ENCODE data around the gene ACTN3.
"Not testable (repeated sequence)": the region's sequence is repeated elsewhere in the genome, so short reads cannot be mapped to it uniquely, and the experiment has no call there.

Gene ACTN3

DNA sequence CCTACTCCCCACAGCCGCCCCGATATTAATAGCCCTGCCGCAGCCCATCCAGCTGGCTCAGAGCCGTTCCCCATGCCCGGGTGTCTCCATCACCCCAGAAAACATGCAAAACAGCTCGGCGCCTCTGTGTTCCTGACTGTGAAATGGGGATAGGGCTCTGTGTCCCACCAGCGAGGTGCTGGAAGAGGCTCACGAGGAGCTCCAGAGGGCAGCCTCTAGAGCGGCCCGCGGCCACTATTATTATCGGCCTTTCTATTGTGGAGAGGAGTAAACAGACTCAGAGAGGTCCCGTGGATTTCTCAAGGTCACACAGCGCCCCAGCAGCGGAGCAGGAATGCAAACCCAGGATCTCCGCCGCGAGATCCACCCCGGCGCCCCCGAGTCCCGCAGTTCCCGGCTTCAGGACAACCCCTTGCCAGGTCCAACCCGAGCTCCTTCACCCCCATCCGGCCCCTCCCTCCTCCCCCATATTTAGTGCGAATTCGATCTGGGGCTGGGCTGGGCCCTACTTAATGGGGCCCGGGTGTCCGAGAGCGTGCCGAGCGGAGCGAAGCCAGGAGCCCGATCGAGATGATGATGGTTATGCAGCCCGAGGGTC, at the start of gene ACTN3:
Gene ACTN3, plus strand, starts transcription at position 536 of the 598 bp plus-strand sequence. Its CDS starts 35 bp downstream, at position 571.
- DNase-seq: peak; percentile 20

GRCh38 chr11:66497206-66497605, 49.5 kb upstream of the ACTN3 start:
- no peak for DNase-seq

- no peak for DNase-seq
These were observed 48.2 kb upstream of the ACTN3 start for GRCh38 chr11:66498506-66498905.

DNA sequence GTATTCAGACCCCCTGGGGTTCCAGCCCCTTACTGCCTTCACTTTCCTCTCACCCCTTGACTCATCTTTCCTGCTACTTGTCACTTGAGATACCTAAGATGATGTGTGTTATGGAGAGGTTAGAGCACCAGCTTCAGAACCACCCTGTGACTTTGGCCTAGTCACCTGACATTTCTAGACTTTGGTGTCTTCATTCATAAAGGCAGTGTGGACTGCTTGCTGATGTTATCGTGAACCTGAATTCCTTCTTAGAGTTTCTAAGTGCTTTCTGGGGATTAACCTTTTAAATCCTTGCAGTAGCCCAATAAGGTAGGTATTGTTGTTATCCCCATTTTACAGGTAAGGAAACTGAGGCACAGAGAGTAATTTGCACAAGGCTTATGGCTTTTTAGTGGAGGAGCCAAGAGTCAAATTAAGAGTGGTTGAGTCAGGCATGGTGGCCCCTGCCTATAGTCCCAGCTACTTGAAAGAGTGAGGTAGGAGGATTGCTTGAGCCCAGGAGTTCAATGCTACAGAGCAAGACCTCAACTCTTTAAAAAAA, 41.4 kb upstream of the ACTN3 start:
- DNase-seq: no peak

GRCh38 chr11:66509131-66509561, 37.6 kb upstream of the ACTN3 start:
- no peak for DNase-seq

DNA sequence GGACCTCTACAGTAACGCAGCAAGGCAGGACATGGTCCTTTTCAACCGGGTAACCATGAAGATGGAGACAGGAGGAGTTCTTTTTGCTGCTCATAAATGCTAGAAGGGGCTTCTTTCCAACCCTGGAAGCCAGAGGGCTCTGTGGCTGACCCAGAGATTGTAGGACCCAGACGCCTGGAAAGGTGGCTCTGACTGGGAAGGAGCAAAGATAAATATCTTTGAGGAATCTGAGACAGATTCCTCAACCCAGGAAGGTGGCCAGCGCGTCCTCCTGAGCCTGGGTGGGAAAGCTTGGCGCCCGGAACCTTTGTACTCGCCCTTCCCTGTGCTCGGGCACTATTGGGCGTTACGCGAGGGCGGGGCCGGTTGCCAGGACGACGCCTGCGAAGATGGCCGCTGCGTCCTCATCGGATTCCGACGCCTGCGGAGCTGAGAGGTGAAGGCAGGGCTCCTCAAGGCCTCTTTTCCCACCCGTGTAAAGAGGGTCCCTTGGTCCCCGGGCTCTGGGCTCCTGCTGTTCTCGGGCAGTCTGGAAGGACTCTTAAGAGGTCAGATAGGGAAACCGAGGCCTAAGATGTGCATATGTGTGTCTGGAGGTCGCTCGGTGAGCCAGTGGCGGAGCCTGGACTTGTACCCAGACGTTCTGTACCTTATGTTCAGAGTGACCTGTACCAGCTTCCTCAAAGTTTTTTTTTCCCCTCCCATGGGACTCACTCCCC, 36.3 kb upstream of the ACTN3 start, which contains the start of gene BBS1:
Gene BBS1, plus strand, starts transcription at position 365 of the 719 bp plus-strand sequence. Its CDS starts 25 bp downstream, at position 390.
- peak; percentile 81 for DNase-seq

GRCh38 chr11:66510990-66511339, 35.7 kb upstream of the ACTN3 start:
- DNase-seq: no peak

GRCh38 chr11:66523611-66524010, 23.1 kb upstream of the ACTN3 start:
- no peak for DNase-seq

DNA sequence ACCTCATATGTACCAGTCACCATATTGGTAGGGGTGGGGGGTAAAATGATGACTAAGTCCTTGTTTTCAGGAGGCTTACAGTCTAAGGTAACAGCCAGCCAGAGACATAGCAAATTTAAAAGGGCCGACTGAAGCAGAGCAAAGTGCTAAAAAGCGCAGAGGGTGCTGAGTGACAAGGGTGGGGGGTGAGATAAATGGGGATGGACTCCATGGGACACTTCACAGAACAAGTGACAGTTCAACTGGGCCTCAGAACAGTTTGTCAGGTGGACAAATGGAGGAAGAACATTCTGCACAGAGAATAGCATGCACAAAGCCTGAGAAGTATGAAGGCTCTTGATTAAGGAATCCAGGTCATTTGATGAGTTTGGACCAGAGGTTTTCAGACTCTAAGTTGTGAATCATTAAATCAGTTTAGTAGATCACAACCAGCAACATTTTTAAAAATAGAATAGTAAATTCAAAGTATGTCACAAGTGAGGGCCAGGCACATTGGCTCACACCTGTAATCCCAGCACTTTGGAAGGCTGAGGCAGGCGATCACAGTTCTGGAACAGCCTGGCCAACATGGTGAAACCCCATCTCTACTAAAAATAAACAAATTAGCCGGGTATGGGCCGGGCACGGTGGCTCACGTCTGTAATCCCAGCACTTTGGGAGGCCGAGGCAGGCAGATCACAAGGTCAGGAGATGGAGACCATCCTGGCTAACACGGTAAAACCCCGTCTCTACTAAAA, 22.2 kb upstream of the ACTN3 start:
- DNase-seq: no peak

DNA sequence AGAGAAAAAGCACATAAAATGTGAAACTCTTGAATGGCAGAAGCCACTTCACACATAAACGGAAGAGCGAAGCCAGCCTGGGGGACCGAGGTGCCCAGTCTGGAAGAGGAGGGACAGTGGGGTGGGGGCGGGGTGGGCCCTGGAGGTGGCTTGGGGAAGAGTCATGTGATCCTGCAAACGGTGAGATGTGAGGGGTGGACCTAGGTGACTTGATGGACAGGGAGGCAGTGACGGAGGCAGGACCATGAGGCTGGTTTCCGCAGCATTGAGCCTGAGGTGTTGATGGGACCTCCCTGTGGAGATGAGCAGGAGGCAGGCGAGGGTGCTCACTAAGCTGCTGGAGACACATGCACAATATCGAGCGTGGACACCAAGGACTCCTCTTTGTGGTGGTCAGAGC, 17.6 kb upstream of the ACTN3 start:
- no peak for DNase-seq

DNA sequence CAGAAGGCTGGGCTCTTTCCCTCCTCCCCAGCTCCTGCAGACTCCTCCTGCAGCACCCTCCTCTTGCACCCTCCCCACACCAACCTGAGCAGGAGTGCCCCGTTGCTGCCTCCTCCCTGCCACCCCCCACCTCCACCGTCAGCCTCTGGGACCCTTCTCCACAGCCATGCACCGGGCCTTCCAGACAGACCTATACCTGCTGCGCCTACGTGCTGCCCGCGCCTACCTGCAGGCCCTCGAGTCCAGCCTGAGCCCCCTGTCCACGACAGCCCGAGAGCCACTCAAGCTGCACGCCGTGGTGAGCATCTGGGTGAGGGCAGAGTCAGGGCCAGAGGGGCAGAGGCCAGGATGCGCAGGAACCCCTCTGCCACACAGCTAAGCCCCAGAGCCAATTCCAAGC, 17.0 kb upstream of the ACTN3 start:
- DNase-seq: no peak

DNA sequence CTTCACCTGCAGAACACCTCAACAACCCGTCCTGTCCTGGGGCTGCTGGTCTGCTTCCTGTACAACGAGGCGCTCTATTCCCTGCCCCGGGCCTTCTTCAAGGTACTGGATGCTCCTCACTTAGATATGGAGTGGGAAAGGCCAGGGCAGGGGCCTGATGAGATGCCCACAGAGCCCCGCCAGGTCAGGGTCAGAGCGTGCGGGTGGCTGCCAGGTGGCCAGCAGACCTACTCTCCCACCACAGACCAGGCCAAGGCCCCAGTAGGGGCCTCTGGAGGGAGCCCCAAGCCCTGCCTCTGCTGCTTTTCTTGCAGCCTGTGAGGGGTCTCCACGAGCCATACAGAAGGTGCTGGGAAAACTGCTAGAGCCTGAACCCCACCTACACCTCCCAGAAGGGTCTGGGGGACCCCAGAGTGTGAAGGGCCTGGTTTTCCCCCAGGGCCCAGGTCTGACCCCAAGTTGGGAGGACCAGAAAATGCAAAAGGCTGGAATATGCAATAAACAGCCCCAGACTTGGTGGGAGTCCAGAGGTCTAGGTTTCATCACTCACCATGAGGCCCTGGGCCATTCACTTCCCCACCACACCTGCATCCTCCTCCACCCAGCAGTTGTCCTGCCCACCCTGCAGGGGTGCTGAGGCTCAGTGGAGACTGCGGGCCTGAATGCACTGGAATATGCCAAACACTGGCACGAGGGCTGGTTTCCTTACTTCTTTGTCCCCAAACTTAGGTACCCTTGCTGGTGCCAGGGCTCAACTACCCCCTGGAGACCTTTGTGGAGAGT, 15.6 kb upstream of the ACTN3 start:
- no peak for DNase-seq

- DNase-seq: no peak
These were observed 14.9 kb upstream of the ACTN3 start for GRCh38 chr11:66531841-66532240.

- DNase-seq: no peak
These were observed 13.9 kb upstream of the ACTN3 start for GRCh38 chr11:66532784-66533183.

DNA sequence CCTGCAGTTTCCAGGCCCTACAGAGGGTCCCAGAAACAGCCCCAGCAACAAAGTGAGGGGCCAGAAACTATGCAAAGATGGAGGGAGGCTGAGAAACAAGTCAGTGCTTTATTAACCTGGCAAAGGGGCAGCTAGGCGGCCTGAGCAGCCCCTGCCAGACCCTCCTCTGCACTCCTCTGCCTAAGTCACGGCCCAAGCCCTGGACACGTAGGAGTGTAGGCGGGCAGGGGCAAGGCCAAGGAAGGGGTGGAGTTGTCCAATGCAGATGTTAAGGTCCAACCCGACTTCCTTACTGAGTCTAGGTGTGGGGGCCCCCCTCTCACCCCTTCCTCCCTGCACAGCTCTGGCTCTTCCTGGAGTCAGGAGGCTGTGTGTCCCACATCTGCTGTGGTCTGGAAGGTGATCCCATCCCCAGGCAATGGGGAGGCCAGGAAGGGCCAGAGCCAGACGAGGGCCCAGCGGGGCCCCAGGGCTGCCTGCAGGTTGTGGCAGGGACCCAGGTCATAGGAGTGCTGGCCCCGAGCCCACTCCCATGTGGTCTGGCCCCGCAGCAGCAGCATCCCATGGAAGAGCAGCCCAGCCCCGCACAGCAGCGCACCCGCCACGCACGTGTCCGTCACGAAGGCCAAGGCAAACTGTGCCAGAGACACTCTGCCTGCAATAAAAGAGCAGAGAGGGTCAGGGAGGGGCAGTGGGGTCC, 7.4 kb upstream of the ACTN3 start:
- DNase-seq: no peak

DNA sequence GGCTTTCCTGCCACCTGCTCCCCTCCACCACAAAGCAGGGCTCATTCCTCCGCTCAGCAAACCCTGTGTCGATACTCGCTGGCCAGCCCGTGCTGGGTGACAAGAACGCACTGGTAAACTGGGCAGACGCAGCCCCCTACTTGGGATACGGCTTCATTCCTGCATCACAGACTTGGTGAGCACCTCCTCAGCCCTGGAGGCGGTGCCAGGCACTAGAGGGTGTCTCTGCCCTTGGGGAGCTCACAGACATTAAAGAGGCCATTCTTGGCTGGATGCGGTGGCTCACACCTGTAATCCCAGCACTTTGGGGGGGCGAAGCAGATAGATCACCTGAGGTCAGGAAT, 6.9 kb upstream of the ACTN3 start:
- no peak for DNase-seq

DNA sequence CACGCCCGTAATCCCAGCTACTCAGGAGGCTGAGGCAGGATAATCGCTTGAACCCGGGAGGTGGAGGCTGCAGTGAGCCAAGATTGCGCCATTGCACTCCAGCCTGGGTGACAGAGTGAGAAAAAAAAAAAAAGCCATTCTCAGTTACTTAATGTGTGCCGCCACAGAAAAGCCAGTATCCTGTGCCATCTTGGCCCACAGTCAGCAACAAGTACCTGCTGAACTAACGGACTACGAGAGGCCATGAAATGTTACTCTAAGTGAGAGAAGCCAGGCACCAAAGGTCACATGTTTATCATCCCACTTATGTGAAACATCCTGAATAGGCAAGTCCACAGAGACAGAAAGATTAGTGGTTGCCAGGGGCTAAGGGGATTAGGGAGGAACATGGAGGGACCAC, 6.1 kb upstream of the ACTN3 start:
- not testable (repeated sequence) for DNase-seq

GRCh38 chr11:66541892-66542291, 4.8 kb upstream of the ACTN3 start:
- DNase-seq: no peak

- peak; percentile 43 for DNase-seq
These were observed 4.3 kb upstream of the ACTN3 start for GRCh38 chr11:66542362-66542761.

DNA sequence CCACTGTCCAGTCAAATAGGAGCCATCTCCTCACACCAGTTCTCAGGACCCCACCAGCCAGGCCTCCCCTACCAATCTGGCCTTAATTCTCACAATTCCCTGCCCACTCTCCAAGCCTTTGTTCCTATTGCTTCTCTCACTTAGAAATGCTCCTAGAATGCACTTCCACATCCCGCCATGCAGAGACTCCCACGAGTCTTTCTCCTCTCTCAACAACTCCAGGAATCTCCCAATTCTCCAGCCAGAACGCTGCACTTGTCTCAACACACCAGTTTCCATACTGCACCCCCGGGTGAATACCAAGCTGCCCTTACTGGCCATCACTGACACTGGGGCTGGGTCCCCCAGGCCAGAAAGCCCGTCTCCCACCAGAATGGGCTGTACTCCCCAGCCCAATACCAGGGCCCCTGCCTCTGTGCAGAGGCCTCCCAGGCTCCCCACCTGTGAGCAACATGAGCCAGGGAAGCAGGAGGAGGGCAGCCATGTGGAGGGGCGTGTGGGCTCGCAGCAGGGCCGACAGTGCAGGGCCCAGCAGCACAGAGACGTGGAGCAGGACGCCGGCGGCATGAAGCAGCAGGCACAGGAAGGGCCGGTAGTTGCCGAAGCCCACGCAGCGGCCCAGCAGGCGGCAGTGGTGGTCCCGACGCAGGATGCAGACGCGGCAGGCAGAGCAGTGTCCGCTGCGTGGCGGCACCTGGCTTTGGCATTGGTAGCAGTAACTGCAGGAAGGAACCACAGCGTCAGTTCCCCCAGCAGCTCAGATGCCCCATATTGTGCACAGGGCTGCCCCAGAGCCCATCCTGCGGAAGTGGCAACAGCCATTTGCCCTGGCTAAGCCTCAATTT, 3.2 kb upstream of the ACTN3 start:
- DNase-seq: peak; percentile 26

DNA sequence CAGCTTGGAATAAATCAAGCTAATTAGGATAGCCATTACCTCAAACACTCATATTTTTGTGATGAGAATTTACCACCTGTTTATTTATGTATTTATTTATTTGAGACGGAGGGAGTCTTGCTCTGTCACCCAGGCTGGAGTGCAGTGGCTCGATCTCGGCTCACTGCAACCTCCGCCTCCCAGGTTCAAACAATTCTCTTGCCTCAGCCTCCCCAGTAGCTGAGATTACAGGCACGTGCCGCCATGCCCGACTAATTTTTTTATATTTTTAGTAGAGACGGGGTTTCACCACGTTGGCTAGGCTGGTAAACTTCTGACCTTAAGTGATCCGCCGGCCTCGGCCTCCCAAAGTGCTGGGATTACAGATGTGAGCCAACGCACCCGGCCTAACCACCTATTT, 1.8 kb upstream of the ACTN3 start:
- not testable (repeated sequence) for DNase-seq
